HepG2 (cell line): ENCODE measurements around the gene MMP26. TPM values are rescaled to one million over a fixed set of nuclear protein-coding genes. Genes with fewer than 3 reads are reported as not detected.

Experiments used
- ATAC-seq: fragments of 200-7000 bp; cut with Tn5 transposase; 3 replicates; pipeline ENCODE4 v1.9.1; 2020; ENCODE audit warnings: mild to moderate bottlenecking, moderate library complexity
- BruUV-seq: library from RNA; stranded (reverse); fragments of 400-500 nt; replicated peaks from 2 replicates; lab custom pipeline; 2021; lab: Mats Ljungman, UMichigan
- CTCF ChIA-PET: fragments of 300-600 bp; formaldehyde crosslinking; extraction: SDS; loops from one replicate; lab custom pipeline; 2021; ENCODE audit warnings: low total read pairs, inconsistent platforms, low intra/inter-chr PET ratio; lab: Yijun Ruan, JAX
- POLR2A ChIA-PET: fragments of 350-600 bp; sonication (Branson Sonifier 250); formaldehyde crosslinking; loops from one replicate; lab custom pipeline; 2020; ENCODE audit warnings: antibody characterized with exemption, inconsistent platforms; lab: Yijun Ruan, JAX
- DNase-seq: peaks from one replicate; pipeline ENCODE4 v3.0.0-alpha.2; 2015; ENCODE audit warnings: low spot score
- FAIRE-seq: peaks from 3 replicates; lab custom pipeline; 2011; peaks lifted over from hg19 to GRCh38; lab: Jason Lieb, UNC
- H2AFZ ChIP-seq: one replicate; pipeline ENCODE4 v1.6.1; 2011; ENCODE audit warnings: low read length, inconsistent platforms
- H3K27ac ChIP-seq: fragments of 300-600 bp; 3 replicates; pipeline ENCODE4 v1.8.0; 2011; ENCODE audit warnings: mixed run types, mild to moderate bottlenecking, mixed read lengths, low read length, inconsistent platforms; ENCODE audit not compliant: insufficient read depth; ENCODE audit errors: extremely low read length
- H3K27me3 ChIP-seq, 2 experiments: fragments of 200-600 bp in 1 of 2; 2 replicates in 1 of 2; 3 replicates in 1 of 2; pipeline versions ENCODE4 v1.6.0 to v1.8.0; 2011; ENCODE audit warnings: low read length in 2 of 2, mild to moderate bottlenecking in 2 of 2, moderate library complexity in 2 of 2, inconsistent platforms in 1 of 2; ENCODE audit not compliant: insufficient read depth in 2 of 2, control insufficient read depth in 1 of 2
- H3K36me3 ChIP-seq, 2 experiments: fragments of 200-600 bp in 1 of 2; replicated peaks in 1 of 2; 2 replicates in 1 of 2; 3 replicates in 1 of 2; pipeline versions ENCODE4 v1.5.1 to v1.8.0; 2011; ENCODE audit warnings: low read length in 2 of 2, inconsistent platforms in 1 of 2; ENCODE audit not compliant: insufficient read depth in 2 of 2, control insufficient read depth in 1 of 2
- H3K4me1 ChIP-seq: 2 replicates; pipeline ENCODE4 v1.5.1; 2012; ENCODE audit warnings: low read length, inconsistent platforms; ENCODE audit not compliant: insufficient read depth
- H3K4me2 ChIP-seq: 2 replicates; pipeline ENCODE4 v1.6.0; 2011; ENCODE audit warnings: low read depth, low read length, inconsistent platforms
- H3K4me3 ChIP-seq, 3 experiments: fragments of 200-600 bp in 1 of 3; sonication (generic), shearing (Covaris generic) in 1 of 3; replicated peaks in 1 of 3; 2 replicates each; pipeline ENCODE4 v1.5.1; 2011 to 2016; ENCODE audit warnings: low read length in 3 of 3, inconsistent platforms in 2 of 3, low read depth in 2 of 3, mild to moderate bottlenecking in 2 of 3, control low read depth in 1 of 3, mixed read lengths in 1 of 3; ENCODE audit not compliant: insufficient read depth in 1 of 3
- H3K79me2 ChIP-seq: one replicate; pipeline ENCODE4 v1.6.1; 2011; ENCODE audit warnings: low read length, inconsistent platforms; ENCODE audit not compliant: insufficient read depth
- H3K9ac ChIP-seq: 2 replicates; pipeline ENCODE4 v1.6.0; 2011; ENCODE audit warnings: mild to moderate bottlenecking, low read depth, low read length, inconsistent platforms; ENCODE audit not compliant: insufficient read depth
- H3K9me3 ChIP-seq: 2 replicates; pipeline ENCODE4 v1.5.1; 2012; ENCODE audit warnings: mild to moderate bottlenecking, low read length
- H4K20me1 ChIP-seq: 2 replicates; pipeline ENCODE4 v1.6.0; 2011; ENCODE audit warnings: inconsistent platforms, mild to moderate bottlenecking, low read length, moderate library complexity; ENCODE audit not compliant: insufficient read depth
- ONECUT2 ChIP-seq: sonication (generic); formaldehyde crosslinking; IDR thresholded peaks from 2 replicates; pipeline ENCODE4 v1.4.0; 2020; ENCODE audit warnings: missing genetic modification reagents
- XBP1 ChIP-seq: sonication (generic); formaldehyde crosslinking; IDR thresholded peaks from 2 replicates; pipeline ENCODE4 v1.5.0; 2020; ENCODE audit warnings: missing genetic modification reagents
- ZNF484 ChIP-seq: sonication (generic); formaldehyde crosslinking; IDR thresholded peaks from 2 replicates; pipeline ENCODE4 v1.5.1; 2020; ENCODE audit warnings: mild to moderate bottlenecking, low read depth, missing genetic modification reagents, borderline replicate concordance
- ZNF766 ChIP-seq: sonication (generic); formaldehyde crosslinking; IDR thresholded peaks from 2 replicates; pipeline ENCODE4 v1.5.0; 2020; ENCODE audit warnings: missing genetic modification reagents, borderline replicate concordance
- ZZZ3 ChIP-seq: sonication (generic); formaldehyde crosslinking; IDR thresholded peaks from 2 replicates; pipeline ENCODE4 v1.4.0; 2020; ENCODE audit warnings: missing genetic modification reagents, mild to moderate bottlenecking, borderline replicate concordance
- WGBS: methylation state at CpG from one replicate; pipeline ENCODE4 v1.1.6; 2017; ENCODE audit warnings: low lambda C conversion rate; 5-methylcytosine and 5-hydroxymethylcytosine counted together
- in situ Hi-C: cut with HindIII; loops from 2 replicates; pipeline ENCODE4 v1.10.0; 2017; ENCODE audit warnings: low pct_unique_long_range_greater_than_20kb; ENCODE audit not compliant: extremely low pct_ligation_motif_present
- intact Hi-C: fragments of 100-400 bp; cut with micrococcal nuclease; formaldehyde crosslinking; loops from one replicate; pipeline ENCODE4 v1.10.0; 2022; ENCODE audit not compliant: unreplicated experiment
- polyA plus RNA-seq, 8 experiments: library from polyadenylated mRNA; depleted of rRNA in 3 of 8; stranded (reverse) in 7 of 8; unstranded in 1 of 8; fragments of >200 nt; fragmentation: Illumina TruSeq in 4 of 8; extraction: Trizol in 4 of 8; gene quantifications; 2 replicates each; pipeline versions ENCODE4 v1.2.1 to v1.2.3, GENCODE V29; 2011 to 2016; ENCODE audit warnings: low read depth in 4 of 8, missing spikeins in 1 of 8, mixed read lengths in 1 of 8; ENCODE audit not compliant: insufficient read depth in 1 of 8
- total RNA-seq, 5 experiments: library from RNA; depleted of rRNA; stranded (reverse); fragments of >200 nt; fragmentation: Illumina TruSeq; extraction: Trizol; gene quantifications; 2 replicates each; pipeline ENCODE4 v1.2.3, GENCODE V29; 2016; ENCODE audit warnings: low read depth in 1 of 5
- TF ChIP-seq, protein P1 (sequence below): sonication (generic); formaldehyde crosslinking; IDR thresholded peaks from 2 replicates; pipeline ENCODE4 v1.5.0; 2020; ENCODE audit warnings: mild to moderate bottlenecking, missing genetic modification reagents, borderline replicate concordance
- TF ChIP-seq, protein P2 (sequence below): sonication (generic); formaldehyde crosslinking; IDR thresholded peaks from 2 replicates; pipeline ENCODE4 v1.4.0; 2020; ENCODE audit warnings: mild to moderate bottlenecking, missing genetic modification reagents, borderline replicate concordance

MMP26 gene
- total and polyA plus RNA-seq, 2 of the 13 experiments (the other 11 are each of a cell fraction or from before 2014, with no cell fraction given), result not detected

DNA sequence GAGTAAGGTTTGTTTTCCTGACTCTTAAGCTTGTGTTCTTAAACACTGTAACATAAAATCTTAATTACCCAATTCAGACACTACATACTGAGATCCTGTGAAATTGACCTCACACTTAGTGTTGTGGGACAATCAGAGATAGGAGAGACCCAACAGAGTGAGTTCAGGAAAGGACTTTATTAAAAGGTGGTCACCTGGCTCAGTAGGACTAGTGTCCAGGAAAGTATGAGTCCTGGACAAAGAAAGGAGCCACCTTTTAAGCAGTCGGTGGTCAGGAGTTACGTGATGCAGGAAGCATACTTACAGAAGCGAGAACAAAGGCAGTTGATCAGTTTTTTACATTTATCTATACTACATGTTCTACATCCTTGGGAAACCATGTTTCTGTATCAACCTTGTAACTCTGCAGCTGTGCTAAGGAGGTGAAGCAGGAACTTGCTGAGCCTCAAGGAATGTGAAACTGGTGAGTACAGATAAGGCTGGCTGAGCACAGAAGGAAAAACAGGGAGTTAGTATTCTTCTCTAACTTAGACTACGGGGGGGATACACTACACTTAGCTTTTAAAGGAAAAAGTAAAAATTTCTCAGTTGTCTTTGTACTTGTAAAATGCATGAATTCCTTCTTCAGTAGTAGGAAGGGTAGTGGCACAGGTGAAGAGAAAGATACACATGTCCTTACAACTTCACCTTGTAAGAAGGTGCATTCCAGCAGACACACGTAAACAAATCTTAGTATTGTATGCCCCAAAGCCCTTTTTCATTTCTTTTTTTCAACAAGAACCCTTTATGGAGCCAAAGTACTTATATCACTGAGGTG, 45.7 kb upstream of the MMP26 start (continued):
- TF ChIP-seq, protein P1, sequence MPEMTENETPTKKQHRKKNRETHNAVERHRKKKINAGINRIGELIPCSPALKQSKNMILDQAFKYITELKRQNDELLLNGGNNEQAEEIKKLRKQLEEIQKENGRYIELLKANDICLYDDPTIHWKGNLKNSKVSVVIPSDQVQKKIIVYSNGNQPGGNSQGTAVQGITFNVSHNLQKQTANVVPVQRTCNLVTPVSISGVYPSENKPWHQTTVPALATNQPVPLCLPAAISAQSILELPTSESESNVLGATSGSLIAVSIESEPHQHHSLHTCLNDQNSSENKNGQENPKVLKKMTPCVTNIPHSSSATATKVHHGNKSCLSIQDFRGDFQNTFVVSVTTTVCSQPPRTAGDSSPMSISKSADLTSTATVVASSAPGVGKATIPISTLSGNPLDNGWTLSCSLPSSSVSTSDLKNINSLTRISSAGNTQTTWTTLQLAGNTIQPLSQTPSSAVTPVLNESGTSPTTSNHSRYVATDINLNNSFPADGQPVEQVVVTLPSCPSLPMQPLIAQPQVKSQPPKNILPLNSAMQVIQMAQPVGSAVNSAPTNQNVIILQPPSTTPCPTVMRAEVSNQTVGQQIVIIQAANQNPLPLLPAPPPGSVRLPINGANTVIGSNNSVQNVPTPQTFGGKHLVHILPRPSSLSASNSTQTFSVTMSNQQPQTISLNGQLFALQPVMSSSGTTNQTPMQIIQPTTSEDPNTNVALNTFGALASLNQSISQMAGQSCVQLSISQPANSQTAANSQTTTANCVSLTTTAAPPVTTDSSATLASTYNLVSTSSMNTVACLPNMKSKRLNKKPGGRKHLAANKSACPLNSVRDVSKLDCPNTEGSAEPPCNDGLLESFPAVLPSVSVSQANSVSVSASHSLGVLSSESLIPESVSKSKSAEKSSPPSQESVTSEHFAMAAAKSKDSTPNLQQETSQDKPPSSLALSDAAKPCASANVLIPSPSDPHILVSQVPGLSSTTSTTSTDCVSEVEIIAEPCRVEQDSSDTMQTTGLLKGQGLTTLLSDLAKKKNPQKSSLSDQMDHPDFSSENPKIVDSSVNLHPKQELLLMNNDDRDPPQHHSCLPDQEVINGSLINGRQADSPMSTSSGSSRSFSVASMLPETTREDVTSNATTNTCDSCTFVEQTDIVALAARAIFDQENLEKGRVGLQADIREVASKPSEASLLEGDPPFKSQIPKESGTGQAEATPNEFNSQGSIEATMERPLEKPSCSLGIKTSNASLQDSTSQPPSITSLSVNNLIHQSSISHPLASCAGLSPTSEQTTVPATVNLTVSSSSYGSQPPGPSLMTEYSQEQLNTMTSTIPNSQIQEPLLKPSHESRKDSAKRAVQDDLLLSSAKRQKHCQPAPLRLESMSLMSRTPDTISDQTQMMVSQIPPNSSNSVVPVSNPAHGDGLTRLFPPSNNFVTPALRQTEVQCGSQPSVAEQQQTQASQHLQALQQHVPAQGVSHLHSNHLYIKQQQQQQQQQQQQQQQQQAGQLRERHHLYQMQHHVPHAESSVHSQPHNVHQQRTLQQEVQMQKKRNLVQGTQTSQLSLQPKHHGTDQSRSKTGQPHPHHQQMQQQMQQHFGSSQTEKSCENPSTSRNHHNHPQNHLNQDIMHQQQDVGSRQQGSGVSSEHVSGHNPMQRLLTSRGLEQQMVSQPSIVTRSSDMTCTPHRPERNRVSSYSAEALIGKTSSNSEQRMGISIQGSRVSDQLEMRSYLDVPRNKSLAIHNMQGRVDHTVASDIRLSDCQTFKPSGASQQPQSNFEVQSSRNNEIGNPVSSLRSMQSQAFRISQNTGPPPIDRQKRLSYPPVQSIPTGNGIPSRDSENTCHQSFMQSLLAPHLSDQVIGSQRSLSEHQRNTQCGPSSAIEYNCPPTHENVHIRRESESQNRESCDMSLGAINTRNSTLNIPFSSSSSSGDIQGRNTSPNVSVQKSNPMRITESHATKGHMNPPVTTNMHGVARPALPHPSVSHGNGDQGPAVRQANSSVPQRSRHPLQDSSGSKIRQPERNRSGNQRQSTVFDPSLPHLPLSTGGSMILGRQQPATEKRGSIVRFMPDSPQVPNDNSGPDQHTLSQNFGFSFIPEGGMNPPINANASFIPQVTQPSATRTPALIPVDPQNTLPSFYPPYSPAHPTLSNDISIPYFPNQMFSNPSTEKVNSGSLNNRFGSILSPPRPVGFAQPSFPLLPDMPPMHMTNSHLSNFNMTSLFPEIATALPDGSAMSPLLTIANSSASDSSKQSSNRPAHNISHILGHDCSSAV (CRISPR knock-in tag), result no peak
- no peak for TF ChIP-seq ONECUT2 (CRISPR knock-in tag)

DNA sequence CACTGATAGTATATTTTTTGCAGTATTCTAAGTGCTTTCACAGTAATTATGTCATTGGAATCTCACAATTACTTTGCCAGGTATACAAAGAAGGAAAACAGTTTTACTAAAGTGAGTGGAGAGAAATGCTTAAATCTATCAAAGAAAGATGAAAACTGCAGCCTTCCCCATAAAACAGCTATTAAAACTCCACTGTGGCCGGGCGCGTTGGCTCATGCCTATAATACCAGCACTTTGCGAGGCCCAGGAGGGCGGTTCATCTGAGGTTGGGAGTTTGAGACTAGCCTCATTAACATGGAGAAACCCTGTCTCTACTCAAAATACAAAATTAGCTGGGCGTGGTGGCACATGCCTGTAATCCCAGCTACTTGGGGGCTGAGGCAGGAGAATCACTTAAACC, 41.7 kb upstream of the MMP26 start:
- ChIA-PET CTCF (no interaction called here), POLR2A (no interaction called here)
- no peaks in the 10 kb centered on the region for H3K9me3 ChIP-seq
- no peak overlapping the region for H3K4me2 ChIP-seq
- H3K27ac ChIP-seq, result no peak overlapping the region
- no peak overlapping the region for H2AFZ ChIP-seq
- no peaks in the 10 kb centered on the region for H3K4me1 ChIP-seq
- no peak for FAIRE-seq
- no TSS peak for BruUV-seq
- WGBS, result 66% methylated on average over 6 of the region's 6 CpGs
- in situ Hi-C loops, result no loop called here
- ATAC-seq, result no peak
- no peak for DNase-seq
- H3K9ac ChIP-seq, result no peak overlapping the region
- H3K4me3 ChIP-seq, result no peak overlapping the region
- no peaks in the 10 kb centered on the region for H4K20me1 ChIP-seq
- H3K79me2 ChIP-seq, result no peaks in the 10 kb centered on the region
- H3K36me3 ChIP-seq, result no peaks in the 10 kb centered on the region
- no peaks in the 10 kb centered on the region for H3K27me3 ChIP-seq
- intact Hi-C loops, result no loop called here
- TF ChIP-seq, protein P2, sequence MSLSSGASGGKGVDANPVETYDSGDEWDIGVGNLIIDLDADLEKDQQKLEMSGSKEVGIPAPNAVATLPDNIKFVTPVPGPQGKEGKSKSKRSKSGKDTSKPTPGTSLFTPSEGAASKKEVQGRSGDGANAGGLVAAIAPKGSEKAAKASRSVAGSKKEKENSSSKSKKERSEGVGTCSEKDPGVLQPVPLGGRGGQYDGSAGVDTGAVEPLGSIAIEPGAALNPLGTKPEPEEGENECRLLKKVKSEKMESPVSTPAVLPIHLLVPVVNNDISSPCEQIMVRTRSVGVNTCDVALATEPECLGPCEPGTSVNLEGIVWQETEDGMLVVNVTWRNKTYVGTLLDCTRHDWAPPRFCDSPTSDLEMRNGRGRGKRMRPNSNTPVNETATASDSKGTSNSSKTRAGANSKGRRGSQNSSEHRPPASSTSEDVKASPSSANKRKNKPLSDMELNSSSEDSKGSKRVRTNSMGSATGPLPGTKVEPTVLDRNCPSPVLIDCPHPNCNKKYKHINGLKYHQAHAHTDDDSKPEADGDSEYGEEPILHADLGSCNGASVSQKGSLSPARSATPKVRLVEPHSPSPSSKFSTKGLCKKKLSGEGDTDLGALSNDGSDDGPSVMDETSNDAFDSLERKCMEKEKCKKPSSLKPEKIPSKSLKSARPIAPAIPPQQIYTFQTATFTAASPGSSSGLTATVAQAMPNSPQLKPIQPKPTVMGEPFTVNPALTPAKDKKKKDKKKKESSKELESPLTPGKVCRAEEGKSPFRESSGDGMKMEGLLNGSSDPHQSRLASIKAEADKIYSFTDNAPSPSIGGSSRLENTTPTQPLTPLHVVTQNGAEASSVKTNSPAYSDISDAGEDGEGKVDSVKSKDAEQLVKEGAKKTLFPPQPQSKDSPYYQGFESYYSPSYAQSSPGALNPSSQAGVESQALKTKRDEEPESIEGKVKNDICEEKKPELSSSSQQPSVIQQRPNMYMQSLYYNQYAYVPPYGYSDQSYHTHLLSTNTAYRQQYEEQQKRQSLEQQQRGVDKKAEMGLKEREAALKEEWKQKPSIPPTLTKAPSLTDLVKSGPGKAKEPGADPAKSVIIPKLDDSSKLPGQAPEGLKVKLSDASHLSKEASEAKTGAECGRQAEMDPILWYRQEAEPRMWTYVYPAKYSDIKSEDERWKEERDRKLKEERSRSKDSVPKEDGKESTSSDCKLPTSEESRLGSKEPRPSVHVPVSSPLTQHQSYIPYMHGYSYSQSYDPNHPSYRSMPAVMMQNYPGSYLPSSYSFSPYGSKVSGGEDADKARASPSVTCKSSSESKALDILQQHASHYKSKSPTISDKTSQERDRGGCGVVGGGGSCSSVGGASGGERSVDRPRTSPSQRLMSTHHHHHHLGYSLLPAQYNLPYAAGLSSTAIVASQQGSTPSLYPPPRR (CRISPR knock-in tag), result no peak
- no peak for TF ChIP-seq ZNF766 (CRISPR knock-in tag)
- no peak for TF ChIP-seq ZZZ3 (CRISPR knock-in tag)
- TF ChIP-seq XBP1 (CRISPR knock-in tag), result no peak
- TF ChIP-seq ZNF484 (CRISPR knock-in tag), result no peak
